ENCODE results near the gene FOXM1. TPM values are rescaled to one million over a fixed set of nuclear protein-coding genes. Genes with fewer than 3 reads are reported as not detected.
A peak's percentile ranks its signal among the peaks of the same experiment; 100 is the strongest.
"Not testable (repeated sequence)": the region's sequence is repeated elsewhere in the genome, so short reads cannot be mapped to it uniquely, and the experiment has no call there.

Gene FOXM1
- total RNA-seq, 6 experiments from 2014 or later = 41.9 to 96.4 (median 89.6) TPM

- no peak for DNase-seq
- no peak overlapping the region for H3K4me3 Mint-ChIP-seq
- no peak for TF ChIP-seq CTCF (IDR thresholded peaks at IDR 0.05)
- H3K27ac Mint-ChIP-seq = no peak overlapping the region
- peaks cover 24% of the 10 kb centered on the region for H3K4me1 Mint-ChIP-seq (ENCODE audit: low read depth)
- no peaks in the 10 kb centered on the region for H3K9me3 Mint-ChIP-seq
- peaks cover 4% of the 10 kb centered on the region; the same call in 1 of the 2 replicates for H3K36me3 Mint-ChIP-seq (ENCODE audit: low read depth)
- peaks cover 4% of the 10 kb centered on the region; the same call in 1 of the 2 replicates for H3K27me3 Mint-ChIP-seq (ENCODE audit: insufficient read depth)
Observed at GRCh38 chr12:2879853-2880252, 2.9 kb upstream of the FOXM1 start.

- Mint-ChIP-seq H3K4me1 (ENCODE audit: low read depth) (peaks cover 19% of the 10 kb centered on the region), H3K9me3 (no peaks in the 10 kb centered on the region), H3K4me3 (peak overlapping the region; percentile 97), H3K27ac (peak overlapping the region; percentile 98), H3K36me3 (ENCODE audit: low read depth) (no peaks in the 10 kb centered on the region; the same call in 1 of the 2 replicates), H3K27me3 (ENCODE audit: insufficient read depth) (peaks cover 4% of the 10 kb centered on the region; the same call in 1 of the 2 replicates)
- TF ChIP-seq CTCF (IDR thresholded peaks at IDR 0.05) = peak; percentile 17; the same call in 1 of the 2 replicates
- peak; percentile 15 for DNase-seq
Observed at GRCh38 chr12:2877953-2878732, 1.2 kb upstream of the FOXM1 start.

GRCh38 chr12:2876431-2877046, 435 bp downstream of the FOXM1 start:
- Mint-ChIP-seq H3K27ac (peak overlapping the region; percentile 81), H3K27me3 (ENCODE audit: insufficient read depth) (peaks cover 4% of the 10 kb centered on the region; the same call in 1 of the 2 replicates), H3K9me3 (no peaks in the 10 kb centered on the region), H3K36me3 (ENCODE audit: low read depth) (peaks cover 5% of the 10 kb centered on the region; the same call in 1 of the 2 replicates), H3K4me1 (ENCODE audit: low read depth) (peaks cover 19% of the 10 kb centered on the region), H3K4me3 (peak overlapping the region; percentile 97)
- no peak for TF ChIP-seq CTCF (IDR thresholded peaks at IDR 0.05)
- DNase-seq = peak; percentile 13

GRCh38 chr12:2868986-2869632, 7.9 kb downstream of the FOXM1 start:
- peaks cover 12% of the 10 kb centered on the region for H3K4me1 Mint-ChIP-seq (ENCODE audit: low read depth)
- H3K27me3 Mint-ChIP-seq (ENCODE audit: insufficient read depth); H3K4me3 Mint-ChIP-seq; H3K9me3 Mint-ChIP-seq: not testable (repeated sequence)
- peaks cover 25% of the 10 kb centered on the region; the same call in 1 of the 2 replicates for H3K36me3 Mint-ChIP-seq (ENCODE audit: low read depth)
- H3K27ac Mint-ChIP-seq = peak overlapping the region; percentile 57
- peak; percentile 28 for DNase-seq

GRCh38 chr12:2864198-2864597, 12.8 kb downstream of the FOXM1 start:
- H3K4me1 Mint-ChIP-seq (ENCODE audit: low read depth) = peaks cover 10% of the 10 kb centered on the region
- DNase-seq = no peak
- H3K36me3 Mint-ChIP-seq (ENCODE audit: low read depth) = peaks cover 43% of the 10 kb centered on the region; the same call in 1 of the 2 replicates
- H3K27me3 Mint-ChIP-seq (ENCODE audit: insufficient read depth) = peaks cover 4% of the 10 kb centered on the region
- no peak overlapping the region for H3K27ac Mint-ChIP-seq
- H3K9me3 Mint-ChIP-seq = no peaks in the 10 kb centered on the region
- no peak overlapping the region for H3K4me3 Mint-ChIP-seq
- no peak for TF ChIP-seq CTCF (IDR thresholded peaks at IDR 0.05)

GRCh38 chr12:2863402-2863801, 13.6 kb downstream of the FOXM1 start:
- H3K36me3 Mint-ChIP-seq (ENCODE audit: low read depth) = peaks cover 36% of the 10 kb centered on the region; the same call in 1 of the 2 replicates
- not testable (repeated sequence) for DNase-seq; H3K27ac Mint-ChIP-seq; H3K4me3 Mint-ChIP-seq; H3K9me3 Mint-ChIP-seq; H3K27me3 Mint-ChIP-seq (ENCODE audit: insufficient read depth); H3K4me1 Mint-ChIP-seq (ENCODE audit: low read depth)

Measured in HFFc6 (cell line).